Activated CD8-positive, alpha-beta memory T cell treated with anti-CD3 and anti-CD28 coated beads, Interleukin-2, amount 50 U/mL, for 48 hours (primary cell): ENCODE results near the gene CCDC187.

Source experiments
- DNase-seq: peaks from one replicate; pipeline ENCODE4 v3.0.0-alpha.2; 2020

The CCDC187 gene

GRCh38 chr9:136222906-136223285 is 81.0 kb downstream of the CCDC187 start:
- DNase-seq: no peak

- DNase-seq: no peak
Measured at GRCh38 chr9:136222166-136222905, 81.6 kb downstream of the CCDC187 start.

DNA sequence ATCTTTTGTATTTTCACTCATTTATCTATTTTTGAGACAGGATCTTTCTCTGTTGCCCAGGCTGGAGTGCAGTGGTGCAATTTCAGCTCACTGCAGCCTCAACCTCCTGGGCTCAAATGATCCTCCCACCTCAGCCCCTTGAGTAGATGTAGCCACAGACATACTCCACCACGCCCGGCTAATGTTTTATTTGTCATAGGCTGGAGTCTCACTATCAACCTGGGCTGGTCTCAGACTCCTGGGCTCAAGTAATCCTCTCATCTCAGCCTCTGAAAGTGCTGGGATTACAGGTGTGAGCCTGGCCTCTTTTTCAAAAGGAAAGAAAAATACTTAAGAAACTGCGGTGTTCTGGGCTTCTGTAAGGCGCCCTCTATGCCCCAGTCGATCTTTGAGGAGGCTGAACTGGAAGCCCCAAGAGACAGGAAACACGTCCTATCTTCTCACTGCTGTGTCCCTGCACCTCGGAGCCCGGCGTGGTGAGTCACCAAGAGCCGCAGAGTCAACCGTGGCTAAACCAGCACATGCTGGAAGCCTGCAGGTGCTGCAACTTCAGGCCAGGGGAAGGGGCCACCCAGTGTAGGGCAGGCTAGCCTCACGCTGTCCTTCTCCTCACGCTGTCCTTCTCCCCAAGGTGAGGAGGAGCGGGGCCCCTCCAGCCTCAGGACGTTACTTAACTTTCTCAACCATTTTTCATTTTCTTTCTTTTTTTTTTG is 83.7 kb downstream of the CCDC187 start:
- DNase-seq: no peak

GRCh38 chr9:136219276-136219675 is 84.6 kb downstream of the CCDC187 start:
- DNase-seq: no peak

DNA sequence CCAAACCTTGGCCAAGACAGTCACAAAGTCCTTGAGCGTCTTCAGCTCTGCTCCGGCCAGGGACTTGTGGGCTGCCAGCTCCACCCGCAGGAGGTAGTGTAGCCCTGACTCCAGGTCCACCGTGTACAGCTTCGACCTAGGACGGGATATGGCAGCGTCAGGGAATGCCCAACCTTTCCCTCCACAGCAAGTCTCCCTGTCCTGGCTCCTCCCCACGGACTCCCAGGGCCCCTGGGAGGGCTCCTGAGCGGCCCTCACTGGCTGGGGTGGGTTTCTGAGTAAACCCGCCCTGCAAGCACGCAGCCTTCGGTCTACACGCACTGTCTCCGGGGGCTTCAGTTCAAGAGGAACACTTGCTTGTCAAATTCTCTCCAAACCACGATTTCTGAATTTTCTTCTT is 85.2 kb downstream of the CCDC187 start:
- no peak for DNase-seq

GRCh38 chr9:136218271-136218670 is 85.6 kb downstream of the CCDC187 start:
- DNase-seq: no peak

DNA sequence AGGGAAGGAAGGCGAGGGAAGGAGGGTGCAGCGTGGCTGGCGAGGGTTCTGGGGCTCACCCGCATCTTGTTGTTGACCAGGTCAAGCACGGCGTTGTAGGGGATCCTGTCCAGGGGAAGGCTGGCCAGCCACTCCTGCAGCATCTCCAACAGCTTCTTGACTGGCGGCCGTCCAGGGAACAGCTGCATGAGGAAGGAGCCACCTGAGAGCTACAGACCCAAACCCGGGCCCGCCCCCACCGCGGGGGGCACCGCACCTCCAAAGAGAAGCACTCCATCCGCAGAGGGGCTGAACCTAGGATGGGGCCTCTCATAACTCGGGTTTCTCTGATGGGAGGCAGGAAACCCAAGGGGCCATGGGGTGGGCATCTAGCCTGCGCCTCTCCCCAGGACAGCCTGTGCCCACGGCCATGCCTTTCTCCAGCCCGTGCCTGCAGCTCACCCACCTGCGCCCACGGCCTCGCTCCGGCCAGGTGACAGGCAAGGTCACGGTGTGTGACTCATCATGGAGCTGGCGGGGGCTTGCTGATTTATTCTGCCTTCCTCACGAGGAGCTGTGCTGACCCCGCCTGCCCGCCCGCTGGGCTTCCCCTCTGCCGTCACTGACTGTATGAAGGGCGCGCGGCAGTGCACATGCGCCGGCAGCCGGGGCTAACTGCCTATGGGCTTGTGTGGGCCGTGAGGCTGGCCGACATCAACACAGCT is 87.2 kb downstream of the CCDC187 start:
- DNase-seq: no peak

GRCh38 chr9:136213733-136214132 is 90.2 kb downstream of the CCDC187 start:
- no peak for DNase-seq

- no peak for DNase-seq
Measured at GRCh38 chr9:136212345-136212950, 91.4 kb downstream of the CCDC187 start.

- no peak for DNase-seq
Measured at GRCh38 chr9:136211441-136212344, 92.2 kb downstream of the CCDC187 start.

DNA sequence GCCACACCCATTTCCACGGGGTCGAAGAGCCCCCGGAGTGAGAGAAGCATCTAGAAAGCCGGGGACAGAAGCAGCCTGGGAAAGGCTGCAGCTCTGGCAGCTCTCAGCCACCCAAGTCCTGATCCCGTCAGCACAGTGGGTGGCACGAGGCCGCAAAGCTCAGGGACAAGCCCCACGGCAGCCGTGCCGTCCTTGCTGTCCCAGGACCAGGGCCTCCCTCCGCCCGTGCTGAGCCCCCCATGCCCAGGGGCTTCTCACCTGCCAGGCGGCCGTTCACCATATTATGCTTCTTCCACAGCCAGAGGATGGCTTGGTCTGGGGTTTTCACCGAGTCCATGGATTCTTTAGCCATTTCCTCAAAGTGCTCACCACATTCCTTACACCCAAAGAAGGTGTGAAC is 92.9 kb downstream of the CCDC187 start:
- DNase-seq: no peak

DNA sequence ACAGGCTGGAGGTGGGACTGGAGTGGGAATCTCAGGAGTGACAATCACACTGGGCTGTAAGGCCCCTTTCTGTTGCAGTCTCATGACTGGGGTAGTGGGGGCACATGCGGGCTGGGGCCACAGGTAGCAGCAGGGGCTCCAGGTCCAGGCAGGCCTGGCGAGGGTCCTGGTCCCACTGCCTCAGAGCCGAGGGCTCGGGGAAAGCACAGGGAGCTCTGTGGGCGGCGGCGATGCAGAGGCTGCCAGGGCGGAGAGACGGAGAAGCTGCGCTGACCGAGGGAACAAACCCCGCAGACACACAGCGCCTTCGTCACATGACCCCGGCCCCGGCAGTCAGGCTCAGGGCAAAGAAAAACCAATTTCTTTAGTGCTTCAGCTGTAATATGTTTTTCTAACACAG is 93.6 kb downstream of the CCDC187 start:
- DNase-seq: no peak

- DNase-seq: no peak
Measured at GRCh38 chr9:136209786-136210185, 94.1 kb downstream of the CCDC187 start.

DNA sequence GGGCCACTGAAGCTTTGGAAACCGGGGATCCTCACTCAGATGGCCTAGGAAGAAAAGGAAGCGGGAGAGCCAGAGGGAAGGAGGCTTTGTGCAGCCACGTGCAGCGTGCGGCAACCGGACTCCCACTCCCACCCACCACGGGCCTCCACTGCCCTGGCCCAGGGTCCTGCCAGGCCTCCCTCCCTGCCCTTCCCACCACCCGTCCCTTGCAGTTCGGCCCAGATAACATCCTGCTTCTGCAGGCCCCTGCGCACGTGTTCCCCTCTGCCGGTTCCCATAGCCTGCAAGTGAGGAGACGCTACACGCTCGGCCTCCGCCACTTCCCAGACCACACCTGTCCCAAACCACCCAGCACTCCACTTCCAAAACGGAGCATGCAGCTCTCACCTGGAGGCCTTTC is 94.7 kb downstream of the CCDC187 start:
- DNase-seq: no peak

- DNase-seq: no peak
Measured at GRCh38 chr9:136208675-136209074, 95.2 kb downstream of the CCDC187 start.

GRCh38 chr9:136207616-136208015 is 96.3 kb downstream of the CCDC187 start:
- DNase-seq: no peak

DNA sequence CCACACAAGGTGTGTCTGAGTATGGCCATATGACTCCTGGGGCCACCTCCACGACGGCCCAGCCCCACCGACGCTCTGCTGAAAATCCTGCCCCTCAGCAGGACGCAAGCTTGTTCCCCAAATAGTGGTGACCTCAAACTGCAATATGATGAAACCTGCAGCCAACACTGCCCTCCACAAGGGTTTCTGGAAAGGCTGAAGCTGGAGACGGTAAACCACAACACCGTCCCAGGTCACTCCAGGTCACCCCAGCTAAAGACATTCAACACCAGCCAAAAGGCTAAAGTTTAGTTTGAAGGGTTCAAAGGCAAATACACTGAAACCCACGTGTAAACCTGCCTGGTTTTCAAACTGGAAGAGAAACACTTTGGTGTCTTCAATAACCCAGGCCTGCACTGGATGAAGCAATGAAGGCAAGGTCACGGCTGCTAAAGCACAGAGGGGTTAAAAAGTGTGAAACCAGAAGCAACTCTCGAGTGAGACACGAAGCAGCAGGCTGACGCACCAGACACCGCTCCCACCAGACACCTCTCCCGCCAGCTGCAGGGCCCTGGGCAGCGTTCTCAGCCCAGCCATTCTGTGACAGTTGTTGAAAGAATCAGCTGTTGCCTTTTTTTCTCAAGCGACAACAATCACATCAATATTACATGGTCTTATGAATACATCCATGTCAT is 97.2 kb downstream of the CCDC187 start:
- no peak for DNase-seq

- DNase-seq: no peak
Measured at GRCh38 chr9:136205707-136205992, 98.2 kb downstream of the CCDC187 start.

- DNase-seq: no peak
Measured at GRCh38 chr9:136204838-136205706, 98.8 kb downstream of the CCDC187 start, which contains the start of gene LHX3. Gene LHX3, minus strand, starts transcription at chr9:136205128. Its CDS starts 116 bp downstream, at chr9:136205012.

DNA sequence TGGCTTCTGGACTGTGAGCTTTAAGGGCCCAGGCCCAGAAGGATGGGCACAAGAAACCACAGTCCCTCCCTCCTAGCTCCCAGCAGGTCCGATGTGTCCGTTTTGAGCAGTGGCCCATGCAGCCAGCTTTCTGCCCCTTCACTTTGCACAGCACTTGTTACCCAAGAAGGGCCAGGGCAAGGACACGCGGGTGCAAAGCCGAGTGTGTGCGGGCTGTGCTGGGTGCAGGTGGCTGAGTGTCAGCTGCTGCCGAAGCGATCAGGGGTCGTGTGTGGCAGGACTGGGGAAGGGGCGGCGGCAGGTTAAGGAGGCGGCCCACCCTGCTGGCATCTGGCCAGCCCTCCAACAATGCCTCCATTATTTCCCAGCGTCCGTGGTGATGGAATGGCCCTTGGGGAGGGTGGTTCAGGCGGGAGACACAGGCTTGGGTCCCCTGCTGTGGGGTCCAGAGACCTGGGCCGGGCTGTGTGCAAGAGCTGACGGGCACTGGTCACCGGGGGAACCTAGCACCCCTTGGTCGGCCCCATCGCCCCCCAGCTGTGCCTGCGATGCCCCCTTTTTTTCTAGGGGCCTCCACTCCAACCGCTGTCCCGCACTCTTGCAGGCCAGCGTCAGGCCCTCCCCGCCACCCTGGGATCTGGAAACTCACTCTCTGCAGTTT is 99.6 kb downstream of the CCDC187 start:
- DNase-seq: no peak
